K562 (cell line): ENCODE results near the gene MITF.

Source experiments
- MYC ChIP-seq, 2 experiments: fragments of 250-450 bp in 1 of 2; sonication (Bioruptor Pico) in 1 of 2; IDR thresholded peaks; 2 replicates each; pipeline versions ENCODE4 v1.5.1 to v1.6.1; 2012 to 2021; ENCODE audit warnings: low read depth in 2 of 2, borderline replicate concordance in 1 of 2, improper control_type of control experiment in 1 of 2, low read length in 1 of 2, mild to moderate bottlenecking in 1 of 2, moderate library complexity in 1 of 2
- ZBTB7A ChIP-seq: IDR thresholded peaks from 2 replicates; pipeline ENCODE4 v1.6.1; 2011; ENCODE audit warnings: low read depth, mild to moderate bottlenecking, low read length, moderate library complexity, borderline replicate concordance; ENCODE audit not compliant: control insufficient read depth

- TF ChIP-seq ZBTB7A (no peak), MYC (IDR thresholded peaks at IDR 0.05; ENCODE audit: low read depth, low read length) (no peak), MYC (CRISPR knock-in tag; IDR thresholded peaks at IDR 0.05; ENCODE audit: borderline replicate concordance, low read depth) (no peak)
These were observed 154.0 kb downstream of the MITF start for GRCh38 chr3:69893274-69893673.
